Urinary bladder (tissue), 4 donors: ENCODE measurements around the gene BIK. TPM values are rescaled to one million over a fixed set of nuclear protein-coding genes. Genes with fewer than 3 reads are reported as not detected.
"Not testable (repeated sequence)": the region's sequence is repeated elsewhere in the genome, so short reads cannot be mapped to it uniquely, and the experiment has no call there.

Experiments
- DNase-seq: peaks from one replicate; pipeline ENCODE4 v3.0.0-alpha.2; 2015; ENCODE audit errors: extremely low spot score
- H3K27ac ChIP-seq: one replicate; pipeline ENCODE4 v1.5.1; 2013; ENCODE audit warnings: low read depth, mild to moderate bottlenecking, moderate library complexity
- H3K36me3 ChIP-seq: one replicate; pipeline ENCODE4 v1.6.1; 2013; ENCODE audit warnings: mild to moderate bottlenecking, moderate library complexity; ENCODE audit not compliant: insufficient read depth
- H3K4me1 ChIP-seq: one replicate; pipeline ENCODE4 v1.6.1; 2013; ENCODE audit warnings: mild to moderate bottlenecking, moderate library complexity; ENCODE audit not compliant: insufficient read depth
- H3K4me3 ChIP-seq: one replicate; pipeline ENCODE4 v1.5.1; 2013; ENCODE audit warnings: low read depth, low read length
- whole genome bisulfite sequencing: extraction: QIAGEN DNeasy Blood & Tissue Kit; methylation state at CpG from one replicate; pipeline ENCODE4 v1.1.7; 2013; 5-methylcytosine and 5-hydroxymethylcytosine counted together
- polyA plus RNA-seq: library from polyadenylated mRNA; stranded (reverse); fragments of 200-250 nt; gene quantifications from one replicate; pipeline ENCODE4 v1.2.3, GENCODE V29; 2013
- total RNA-seq: library from RNA; depleted of rRNA; stranded (reverse); fragments of >200 nt; gene quantifications from one replicate; pipeline ENCODE4 v1.2.3, GENCODE V29; 2014
- donor health status: healthy with polysubstance abuse.
- donor health status: healthy.

BIK gene
- total and polyA plus RNA-seq, 2 donors = 0.79 to 2.5 TPM

DNA sequence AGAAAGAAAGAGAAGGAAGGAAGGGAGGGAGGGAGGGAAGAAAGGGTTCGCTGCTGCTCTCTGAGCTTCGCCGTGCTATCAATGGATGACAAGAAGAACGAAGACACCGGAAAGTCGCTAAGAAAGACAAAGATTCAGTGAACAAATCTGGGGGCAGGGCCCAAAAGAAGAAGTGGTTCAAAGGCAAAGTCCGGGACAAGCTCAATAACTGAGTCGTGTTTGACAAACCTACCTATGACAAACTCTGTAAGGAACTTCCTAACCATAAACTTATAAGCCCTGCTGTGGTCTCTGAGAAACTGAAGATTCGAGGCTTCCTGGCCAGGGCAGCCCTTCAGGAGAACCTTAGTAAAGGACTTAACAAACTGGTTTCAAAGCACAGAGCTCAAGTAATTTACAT lies 18.5 kb upstream of the BIK start:
- DNase-seq = no peak
- no peak overlapping the region for H3K4me3 ChIP-seq
- 75% methylated on average over 9 of the region's 9 CpGs for WGBS
- no peaks in the 10 kb centered on the region for H3K4me1 ChIP-seq
- H3K36me3 ChIP-seq = no peaks in the 10 kb centered on the region
- H3K27ac ChIP-seq = no peak overlapping the region

DNA sequence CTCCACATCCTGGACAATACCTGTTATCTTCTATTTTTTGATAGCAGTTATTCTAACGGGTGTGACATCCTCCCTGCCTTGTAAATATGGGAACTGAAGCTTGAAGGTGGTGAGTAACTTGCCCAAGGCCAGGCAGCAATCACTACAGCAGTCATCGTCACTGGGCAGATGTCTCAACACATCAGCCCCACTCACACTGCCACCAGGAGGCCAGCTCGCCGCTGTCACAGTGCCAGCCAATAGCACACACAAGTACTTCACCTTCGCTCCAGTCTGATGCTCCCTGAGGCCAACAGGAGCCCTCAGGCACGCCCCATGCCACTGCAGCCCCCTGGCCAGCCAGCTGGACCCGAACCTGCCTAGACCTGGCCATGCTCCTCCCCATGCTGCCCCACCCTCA lies 16.5 kb upstream of the BIK start:
- H3K27ac ChIP-seq = no peak overlapping the region
- no peak for DNase-seq
- no peaks in the 10 kb centered on the region for H3K36me3 ChIP-seq
- 58% methylated on average over 7 of the region's 7 CpGs for WGBS
- no peak overlapping the region for H3K4me3 ChIP-seq
- no peaks in the 10 kb centered on the region for H3K4me1 ChIP-seq

DNA sequence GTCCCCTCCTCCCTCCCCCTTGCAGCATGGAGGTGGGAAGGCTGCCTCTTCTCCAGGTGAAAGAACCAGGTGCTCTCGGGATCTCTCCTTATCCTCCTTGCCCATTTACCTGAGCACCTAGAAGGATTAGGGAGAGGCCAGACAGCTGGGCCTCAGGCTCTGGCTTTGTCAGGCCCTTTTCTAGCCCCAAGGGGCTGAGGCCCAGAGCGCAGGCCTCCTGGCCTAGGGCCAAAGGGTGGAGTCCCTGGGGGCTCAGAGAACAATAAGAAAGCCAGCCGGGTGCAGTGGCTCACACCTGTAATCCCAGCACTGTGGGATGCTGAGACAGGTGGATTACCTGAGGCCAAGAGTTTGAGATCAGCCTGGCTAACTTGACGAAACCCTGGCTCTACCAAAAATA lies 16.0 kb upstream of the BIK start:
- H3K4me1 ChIP-seq = no peaks in the 10 kb centered on the region
- H3K4me3 ChIP-seq = no peak overlapping the region
- no peaks in the 10 kb centered on the region for H3K36me3 ChIP-seq
- no peak for DNase-seq
- 64% methylated on average over 4 of the region's 4 CpGs for WGBS
- H3K27ac ChIP-seq = no peak overlapping the region

DNA sequence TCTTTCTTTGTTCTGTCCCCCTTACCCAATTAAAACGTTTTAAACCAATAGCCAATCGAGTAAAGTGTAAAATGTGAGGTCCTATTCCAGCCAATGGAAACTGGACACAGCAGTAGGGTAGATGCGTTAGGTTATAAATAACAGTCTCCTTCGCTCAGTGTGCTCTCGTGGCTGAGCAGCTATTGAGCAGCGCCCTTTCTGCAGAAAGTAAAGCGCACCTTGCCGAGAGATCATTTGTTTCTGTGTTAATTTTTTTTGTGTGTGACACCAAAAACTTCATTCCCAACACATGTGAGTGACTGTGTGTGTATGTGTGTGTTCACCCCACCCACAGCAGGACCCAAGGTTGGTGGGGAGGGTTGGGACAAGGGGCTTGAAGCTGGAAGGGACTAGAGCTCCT lies 14.1 kb upstream of the BIK start:
- Histone ChIP-seq H3K4me3 (no peak overlapping the region), H3K4me1 (no peaks in the 10 kb centered on the region), H3K27ac (no peak overlapping the region), H3K36me3 (no peaks in the 10 kb centered on the region)
- WGBS = 94% methylated on average over 8 of the region's 8 CpGs
- DNase-seq = no peak

DNA sequence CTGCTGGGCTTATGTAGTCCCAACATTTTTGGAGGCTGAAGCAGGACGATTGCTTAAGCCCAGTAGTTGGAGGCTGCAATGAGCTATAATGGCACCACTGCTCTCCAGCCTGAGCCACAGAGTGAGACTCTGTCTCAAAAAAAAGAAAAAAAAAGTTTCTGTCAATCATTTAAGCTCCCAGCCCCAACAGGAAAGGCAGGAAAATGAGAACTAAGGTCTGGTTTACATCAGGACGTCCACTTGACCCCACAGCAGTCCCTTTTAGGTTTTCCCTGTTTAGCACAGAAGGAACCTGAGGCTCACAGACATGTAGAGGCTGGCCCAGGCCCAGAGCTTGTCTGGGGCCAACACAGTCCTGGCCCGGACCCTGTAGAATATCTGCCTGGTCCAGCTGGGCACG lies 12.2 kb upstream of the BIK start:
- no peaks in the 10 kb centered on the region for H3K4me1 ChIP-seq
- WGBS = 52% methylated on average over 4 of the region's 4 CpGs
- no peak overlapping the region for H3K27ac ChIP-seq
- no peak for DNase-seq
- no peaks in the 10 kb centered on the region for H3K36me3 ChIP-seq
- no peak overlapping the region for H3K4me3 ChIP-seq

DNA sequence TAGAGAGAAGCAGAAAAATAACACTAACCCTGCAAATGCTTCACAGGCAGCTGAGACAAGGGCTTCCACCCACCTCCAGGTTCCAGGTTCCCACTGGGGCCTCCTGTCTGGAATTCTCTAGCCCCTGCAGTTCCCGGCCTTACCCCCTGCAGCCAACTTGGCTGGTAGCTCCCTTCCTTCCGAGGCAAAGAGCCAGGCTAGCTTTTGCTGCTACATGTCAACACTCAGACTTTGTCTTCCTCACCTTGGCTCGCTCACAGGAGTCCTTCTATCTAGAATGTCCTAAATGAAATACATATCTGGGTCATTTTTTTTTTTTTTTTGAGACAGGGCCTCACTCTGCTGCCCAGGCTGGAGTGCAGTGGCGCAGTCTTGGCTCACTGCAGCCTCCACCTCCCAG lies 11.5 kb upstream of the BIK start:
- WGBS = 66% methylated on average over 4 of the region's 4 CpGs
- Histone ChIP-seq H3K27ac (no peak overlapping the region), H3K4me1 (no peaks in the 10 kb centered on the region), H3K4me3 (no peak overlapping the region), H3K36me3 (no peaks in the 10 kb centered on the region)
- no peak for DNase-seq

DNA sequence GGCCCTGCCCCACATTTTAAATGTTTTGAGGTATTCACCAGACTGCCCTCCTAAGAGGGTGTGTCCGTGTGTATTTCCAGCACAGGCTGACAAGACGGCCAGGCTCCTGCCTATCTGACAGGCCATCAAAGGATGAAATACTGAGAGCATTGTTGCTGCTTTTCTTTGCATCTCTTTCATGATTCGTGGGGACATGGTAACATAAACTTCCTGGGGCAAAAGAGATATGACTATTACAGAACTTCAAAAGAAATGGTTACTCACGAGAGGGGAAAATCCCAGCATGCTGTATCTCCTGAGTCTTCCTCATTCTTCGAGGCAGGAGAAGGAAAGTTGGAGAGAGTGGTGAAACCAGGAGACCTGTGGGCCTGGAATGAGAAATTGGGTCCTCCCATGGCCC lies 10.3 kb upstream of the BIK start:
- no peak overlapping the region for H3K27ac ChIP-seq
- H3K4me1 ChIP-seq = no peaks in the 10 kb centered on the region
- 53% methylated on average over 5 of the region's 5 CpGs for WGBS
- H3K4me3 ChIP-seq = no peak overlapping the region
- DNase-seq = no peak
- H3K36me3 ChIP-seq = no peaks in the 10 kb centered on the region

DNA sequence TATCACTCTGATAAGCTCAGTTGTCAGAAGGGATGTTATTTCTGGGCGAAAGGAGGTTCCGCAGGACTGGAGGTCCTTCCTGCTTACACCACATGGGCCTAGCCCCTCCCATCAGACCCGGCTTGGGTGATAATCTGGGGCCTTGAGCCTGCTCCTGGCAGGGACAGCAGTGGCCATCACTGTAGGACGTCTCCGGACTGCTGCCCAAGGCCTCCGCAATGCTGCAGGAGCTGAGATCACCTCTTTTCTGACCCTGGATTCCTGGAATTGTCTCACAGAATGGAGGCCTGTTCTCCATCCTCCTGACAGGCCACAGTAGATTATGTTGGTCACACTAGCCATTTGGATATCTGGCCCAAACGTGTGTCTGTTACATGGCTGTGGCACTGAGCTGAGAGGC lies 9.2 kb upstream of the BIK start:
- H3K27ac ChIP-seq = no peak overlapping the region
- DNase-seq = no peak
- H3K4me3 ChIP-seq = no peak overlapping the region
- no peaks in the 10 kb centered on the region for H3K36me3 ChIP-seq
- no peaks in the 10 kb centered on the region for H3K4me1 ChIP-seq
- WGBS = 54% methylated on average over 7 of the region's 7 CpGs

DNA sequence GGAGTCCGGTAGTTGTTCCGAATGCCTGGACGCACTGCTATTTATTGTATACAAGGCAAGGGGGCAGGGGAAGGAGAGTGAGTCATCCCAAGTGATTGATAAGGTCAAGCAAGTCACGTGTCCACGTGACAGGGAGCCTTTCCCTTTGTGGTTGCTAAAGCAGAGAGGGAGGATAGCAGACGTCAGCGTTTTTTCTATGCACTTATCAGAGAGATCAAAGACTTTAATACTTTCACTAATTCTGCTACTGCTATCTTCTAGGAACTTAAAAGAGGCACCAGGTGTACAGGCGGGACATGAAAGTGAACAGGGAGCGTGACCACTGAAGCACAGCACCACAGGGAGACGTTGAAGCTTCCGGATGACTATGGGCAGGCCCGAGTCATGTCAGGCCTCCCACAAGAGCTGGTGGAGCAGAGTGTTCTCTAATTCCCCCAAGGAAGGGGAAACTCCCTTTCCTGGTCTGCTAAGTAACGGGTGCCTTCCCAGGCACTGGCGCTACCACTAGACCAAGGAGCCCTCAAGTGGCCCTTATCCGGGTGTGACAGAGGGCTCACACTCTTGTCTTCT lies 6.4 kb upstream of the BIK start:
- not testable (repeated sequence) for DNase-seq, H3K36me3 ChIP-seq, H3K27ac ChIP-seq, H3K4me3 ChIP-seq, H3K4me1 ChIP-seq
- WGBS = 50% methylated on average over 15 of the region's 15 CpGs

DNA sequence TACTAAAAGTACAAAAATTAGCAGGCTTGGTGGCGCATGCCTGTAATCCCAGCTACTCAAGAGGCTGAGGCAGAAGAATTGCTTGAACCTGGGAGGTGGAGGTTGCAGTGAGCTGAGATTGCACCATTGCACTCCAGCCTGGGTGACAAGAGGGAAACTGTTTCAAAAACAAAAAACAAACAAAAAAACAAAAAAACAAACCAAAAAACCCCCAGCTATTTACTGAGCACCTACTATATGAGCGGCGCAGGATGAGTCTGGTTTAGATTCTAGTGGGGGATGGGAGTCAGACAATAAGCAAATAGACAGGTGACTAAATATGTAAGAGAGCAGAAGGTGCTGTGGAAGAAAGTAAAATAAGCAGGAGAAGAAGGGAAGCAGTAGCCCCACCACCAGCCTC lies 5.6 kb upstream of the BIK start:
- not testable (repeated sequence) for H3K36me3 ChIP-seq, DNase-seq, H3K4me3 ChIP-seq, H3K4me1 ChIP-seq, H3K27ac ChIP-seq
- WGBS = 98% methylated on average over 3 of the region's 3 CpGs

DNA sequence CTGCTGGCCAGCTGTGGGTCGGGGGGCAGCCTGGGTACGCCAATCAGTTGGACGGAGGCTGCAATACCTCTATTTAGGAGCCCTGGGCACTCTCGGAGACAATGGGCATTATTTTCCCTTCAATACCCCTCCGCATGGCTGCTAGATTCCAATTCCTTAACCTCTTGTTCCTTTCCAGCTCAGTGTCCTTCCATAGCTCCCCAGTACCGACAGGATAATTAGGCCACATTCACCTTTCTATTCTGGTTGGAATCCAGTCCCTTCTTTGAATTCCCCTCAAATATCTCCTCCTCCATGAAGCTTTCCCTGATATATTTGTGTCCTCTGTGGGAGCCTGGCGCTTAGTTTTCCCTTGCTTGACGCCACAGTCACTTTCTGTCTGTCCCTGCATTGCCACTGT lies 4.2 kb upstream of the BIK start:
- Histone ChIP-seq H3K4me1 (peaks cover 3% of the 10 kb centered on the region), H3K4me3 (no peak overlapping the region), H3K27ac (no peak overlapping the region), H3K36me3 (no peaks in the 10 kb centered on the region)
- WGBS = 90% methylated on average over 8 of the region's 8 CpGs
- no peak for DNase-seq

DNA sequence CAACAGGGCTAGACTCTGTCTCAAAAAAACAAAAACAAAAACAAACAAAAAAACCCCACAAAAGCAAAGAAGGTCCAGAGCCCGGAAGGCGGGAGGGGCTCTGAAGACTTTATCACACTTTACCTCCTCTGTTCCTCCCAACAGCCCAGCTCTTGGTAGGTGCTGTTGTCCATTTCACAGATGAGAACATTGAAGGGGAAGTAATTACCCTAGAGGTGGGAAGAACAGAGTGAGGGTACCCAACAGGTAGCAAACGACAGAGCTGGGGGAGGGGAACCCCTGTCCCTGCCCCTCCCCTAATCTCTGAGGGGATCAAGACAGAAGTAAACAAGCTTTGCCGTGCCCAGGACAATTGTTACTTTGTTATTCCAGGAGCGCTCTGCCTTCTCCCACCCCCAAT lies 1.0 kb upstream of the BIK start:
- no peak for DNase-seq
- no peak overlapping the region for H3K4me3 ChIP-seq
- WGBS = 33% methylated on average over 5 of the region's 5 CpGs
- no peaks in the 10 kb centered on the region for H3K36me3 ChIP-seq
- no peak overlapping the region for H3K27ac ChIP-seq
- peaks cover 3% of the 10 kb centered on the region for H3K4me1 ChIP-seq

DNA sequence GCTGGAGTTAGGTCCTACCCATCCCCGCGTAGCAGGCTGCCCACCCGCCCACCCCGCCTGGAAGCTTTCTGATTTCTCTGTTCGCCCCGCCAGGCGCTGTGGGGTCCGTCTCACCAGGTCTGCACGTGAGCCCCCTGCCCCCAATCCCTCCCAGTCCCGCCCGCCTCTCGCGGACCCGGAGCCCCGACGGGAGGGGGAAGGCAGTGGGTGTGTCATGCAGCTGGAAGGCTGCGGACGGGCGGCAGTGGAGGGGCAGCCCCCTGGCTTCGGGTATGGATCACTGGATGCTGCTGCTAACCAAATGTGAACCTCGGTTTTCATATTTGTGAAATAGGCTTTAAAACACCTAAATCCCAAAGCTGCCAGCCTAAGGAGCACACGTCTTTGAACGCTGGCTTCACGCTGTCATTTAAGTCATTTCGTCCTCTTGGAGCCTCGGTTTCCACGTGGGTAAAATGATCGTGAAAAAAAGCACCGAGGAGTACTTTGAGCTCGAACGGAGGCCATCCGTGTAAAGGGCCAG lies 568 bp upstream of the BIK start:
- no peak for DNase-seq
- no peaks in the 10 kb centered on the region for H3K36me3 ChIP-seq
- H3K27ac ChIP-seq = no peak overlapping the region
- H3K4me3 ChIP-seq = peak overlapping the region; percentile 51
- peaks cover 3% of the 10 kb centered on the region for H3K4me1 ChIP-seq
- WGBS = 3% methylated on average over 32 of the region's 32 CpGs

DNA sequence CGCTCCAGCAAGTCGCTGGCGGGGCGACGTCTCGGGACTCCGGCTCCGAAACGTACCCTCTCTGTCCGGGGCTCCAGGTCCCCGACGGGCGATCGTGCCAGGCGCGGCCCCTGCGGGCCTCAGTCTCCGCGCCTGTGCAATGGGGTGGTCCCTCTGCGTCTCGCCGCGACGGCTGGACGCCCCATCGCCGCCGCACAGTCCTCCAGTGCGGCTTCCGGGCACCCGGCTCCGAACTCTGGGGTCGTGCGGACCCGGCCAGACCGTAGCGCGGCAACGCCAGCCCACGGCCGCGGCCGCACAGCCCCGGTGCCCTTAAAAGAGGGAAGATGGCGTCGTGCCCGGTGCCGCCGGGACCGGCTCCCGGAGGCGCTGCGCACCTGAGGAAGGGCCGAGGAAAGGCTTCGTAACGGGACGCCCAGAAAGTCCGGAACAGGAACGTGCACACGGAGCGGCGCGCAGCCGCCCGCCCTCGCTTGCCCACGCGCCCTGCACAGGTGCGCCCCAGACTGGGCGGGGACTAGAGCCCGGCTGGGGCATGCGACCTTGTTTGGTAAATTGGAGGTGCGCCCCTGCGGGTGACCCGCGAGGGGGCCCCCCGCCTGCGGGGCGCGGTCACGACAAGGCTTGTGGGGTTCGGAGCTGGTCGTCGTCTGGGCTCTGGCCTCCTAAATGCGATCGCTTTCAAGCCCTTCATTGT lies 525 bp downstream of the BIK start:
- no peak for DNase-seq
- Histone ChIP-seq H3K36me3 (no peaks in the 10 kb centered on the region), H3K4me1 (peaks cover 3% of the 10 kb centered on the region), H3K27ac (no peak overlapping the region), H3K4me3 (peak overlapping the region; percentile 51)
- 2% methylated on average over 86 of the region's 86 CpGs for WGBS
